Measurements from ENCODE around the gene WASF2. TPM values are rescaled to one million over a fixed set of nuclear protein-coding genes. Genes with fewer than 3 reads are reported as not detected.

Gene WASF2
- total RNA-seq, 1 experiment from 2014 or later: 104 TPM

DNA sequence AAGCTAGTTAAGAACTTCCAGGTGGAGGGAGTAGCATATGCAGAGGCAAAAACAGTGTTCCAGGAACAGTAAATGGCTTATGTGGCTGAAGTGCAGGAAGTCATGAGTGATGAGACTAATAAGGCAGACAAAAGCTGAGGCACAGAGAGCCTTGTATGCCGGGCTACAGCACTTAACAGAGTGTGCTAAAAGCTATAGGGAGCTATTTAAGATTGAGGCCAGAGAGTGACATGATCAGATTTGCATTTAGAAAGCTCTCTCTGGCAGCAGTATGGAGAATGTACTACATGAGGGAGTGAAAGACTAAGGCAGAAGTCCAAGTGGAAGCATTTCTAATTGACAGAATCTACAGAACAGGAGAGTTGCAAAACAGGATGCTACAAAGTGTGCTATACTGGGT, 38.6 kb downstream of the WASF2 start:
- DNase-seq (ENCODE audit: low spot score): no peak
- Mint-ChIP-seq H3K27ac (peak overlapping the region; percentile 15; the same call in 1 of the 2 replicates), H3K27me3 (ENCODE audit: low read depth) (no peaks in the 10 kb centered on the region), H3K4me3 (no peak overlapping the region), H3K4me1 (peaks cover 33% of the 10 kb centered on the region), H3K36me3 (peaks cover 8% of the 10 kb centered on the region), H3K9me3 (peaks cover 5% of the 10 kb centered on the region)
- TF ChIP-seq, protein P1, sequence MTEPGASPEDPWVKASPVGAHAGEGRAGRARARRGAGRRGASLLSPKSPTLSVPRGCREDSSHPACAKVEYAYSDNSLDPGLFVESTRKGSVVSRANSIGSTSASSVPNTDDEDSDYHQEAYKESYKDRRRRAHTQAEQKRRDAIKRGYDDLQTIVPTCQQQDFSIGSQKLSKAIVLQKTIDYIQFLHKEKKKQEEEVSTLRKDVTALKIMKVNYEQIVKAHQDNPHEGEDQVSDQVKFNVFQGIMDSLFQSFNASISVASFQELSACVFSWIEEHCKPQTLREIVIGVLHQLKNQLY (CRISPR knock-in tag; IDR thresholded peaks at IDR 0.05): no peak
- no peak for TF ChIP-seq NR1H2 (CRISPR knock-in tag; IDR thresholded peaks at IDR 0.05)
- TF ChIP-seq, protein P2, sequence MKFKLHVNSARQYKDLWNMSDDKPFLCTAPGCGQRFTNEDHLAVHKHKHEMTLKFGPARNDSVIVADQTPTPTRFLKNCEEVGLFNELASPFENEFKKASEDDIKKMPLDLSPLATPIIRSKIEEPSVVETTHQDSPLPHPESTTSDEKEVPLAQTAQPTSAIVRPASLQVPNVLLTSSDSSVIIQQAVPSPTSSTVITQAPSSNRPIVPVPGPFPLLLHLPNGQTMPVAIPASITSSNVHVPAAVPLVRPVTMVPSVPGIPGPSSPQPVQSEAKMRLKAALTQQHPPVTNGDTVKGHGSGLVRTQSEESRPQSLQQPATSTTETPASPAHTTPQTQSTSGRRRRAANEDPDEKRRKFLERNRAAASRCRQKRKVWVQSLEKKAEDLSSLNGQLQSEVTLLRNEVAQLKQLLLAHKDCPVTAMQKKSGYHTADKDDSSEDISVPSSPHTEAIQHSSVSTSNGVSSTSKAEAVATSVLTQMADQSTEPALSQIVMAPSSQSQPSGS (CRISPR knock-in tag; IDR thresholded peaks at IDR 0.05; ENCODE audit: borderline replicate concordance, low read depth): no peak
- TF ChIP-seq NR3C1 (CRISPR knock-in tag; conservative IDR thresholded peaks at IDR 0.05; ENCODE audit: low read depth): no peak
- TF ChIP-seq ELF4 (CRISPR knock-in tag; IDR thresholded peaks at IDR 0.05; ENCODE audit: low read depth): no peak
- TF ChIP-seq ZNF263 (CRISPR knock-in tag; IDR thresholded peaks at IDR 0.05; ENCODE audit: low read depth): no peak
- POLR2A ChIA-PET: no interaction called here
- no peak for ATAC-seq
- CTCF ChIA-PET: interaction anchor here (0.6 to 1.5 kb wide), 3 partner anchors 35 to 431 kb away, joined by 3 to 4 read pairs (median 4); no protein-coding TSS in a partner anchor

DNA sequence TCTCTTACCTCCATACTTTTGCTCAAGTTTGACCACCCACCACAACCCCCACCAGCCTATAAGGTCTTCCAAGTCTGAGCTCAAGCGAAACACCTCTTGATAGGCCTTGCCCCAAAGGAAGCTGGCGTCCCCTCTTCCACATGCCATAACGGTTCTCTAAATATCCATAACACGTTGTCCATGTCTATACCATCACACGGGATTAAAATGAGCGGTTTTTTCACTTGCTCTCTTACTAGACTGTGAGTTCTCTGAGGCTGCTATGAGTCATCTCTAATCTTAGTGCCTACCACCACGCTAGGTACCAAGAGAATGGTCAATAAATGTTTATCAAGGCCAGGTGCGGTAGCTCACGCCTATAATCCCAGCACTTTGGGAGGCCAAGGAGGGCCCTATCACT, 41.0 kb downstream of the WASF2 start:
- DNase-seq (ENCODE audit: low spot score) (no peak), ATAC-seq (no peak)
- H3K27me3 Mint-ChIP-seq (ENCODE audit: low read depth): no peaks in the 10 kb centered on the region
- TF ChIP-seq HMGA2 (CRISPR knock-in tag; IDR thresholded peaks at IDR 0.05) (no peak), ZNF232 (CRISPR knock-in tag; IDR thresholded peaks at IDR 0.05) (no peak), NFATC4 (CRISPR knock-in tag; IDR thresholded peaks at IDR 0.05) (no peak), ELF4 (CRISPR knock-in tag; IDR thresholded peaks at IDR 0.05; ENCODE audit: low read depth) (no peak), MYBL2 (CRISPR knock-in tag; IDR thresholded peaks at IDR 0.05) (no peak), TEAD1 (CRISPR knock-in tag; IDR thresholded peaks at IDR 0.05) (no peak), NR2C2 (CRISPR knock-in tag; IDR thresholded peaks at IDR 0.05) (no peak)
- TF ChIP-seq, protein P3, sequence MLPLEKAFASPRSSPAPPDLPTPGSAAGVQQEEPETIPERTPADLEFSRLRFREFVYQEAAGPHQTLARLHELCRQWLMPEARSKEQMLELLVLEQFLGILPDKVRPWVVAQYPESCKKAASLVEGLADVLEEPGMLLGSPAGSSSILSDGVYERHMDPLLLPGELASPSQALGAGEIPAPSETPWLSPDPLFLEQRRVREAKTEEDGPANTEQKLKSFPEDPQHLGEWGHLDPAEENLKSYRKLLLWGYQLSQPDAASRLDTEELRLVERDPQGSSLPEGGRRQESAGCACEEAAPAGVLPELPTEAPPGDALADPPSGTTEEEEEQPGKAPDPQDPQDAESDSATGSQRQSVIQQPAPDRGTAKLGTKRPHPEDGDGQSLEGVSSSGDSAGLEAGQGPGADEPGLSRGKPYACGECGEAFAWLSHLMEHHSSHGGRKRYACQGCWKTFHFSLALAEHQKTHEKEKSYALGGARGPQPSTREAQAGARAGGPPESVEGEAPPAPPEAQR (CRISPR knock-in tag; IDR thresholded peaks at IDR 0.05): no peak
- TF ChIP-seq, protein P4, sequence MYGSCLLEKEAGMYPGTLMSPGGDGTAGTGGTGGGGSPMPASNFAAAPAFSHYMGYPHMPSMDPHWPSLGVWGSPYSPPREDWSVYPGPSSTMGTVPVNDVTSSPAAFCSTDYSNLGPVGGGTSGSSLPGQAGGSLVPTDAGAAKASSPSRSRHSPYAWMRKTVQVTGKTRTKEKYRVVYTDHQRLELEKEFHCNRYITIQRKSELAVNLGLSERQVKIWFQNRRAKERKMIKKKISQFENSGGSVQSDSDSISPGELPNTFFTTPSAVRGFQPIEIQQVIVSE (CRISPR knock-in tag; IDR thresholded peaks at IDR 0.05; ENCODE audit: borderline replicate concordance): no peak
- TF ChIP-seq, protein P5, sequence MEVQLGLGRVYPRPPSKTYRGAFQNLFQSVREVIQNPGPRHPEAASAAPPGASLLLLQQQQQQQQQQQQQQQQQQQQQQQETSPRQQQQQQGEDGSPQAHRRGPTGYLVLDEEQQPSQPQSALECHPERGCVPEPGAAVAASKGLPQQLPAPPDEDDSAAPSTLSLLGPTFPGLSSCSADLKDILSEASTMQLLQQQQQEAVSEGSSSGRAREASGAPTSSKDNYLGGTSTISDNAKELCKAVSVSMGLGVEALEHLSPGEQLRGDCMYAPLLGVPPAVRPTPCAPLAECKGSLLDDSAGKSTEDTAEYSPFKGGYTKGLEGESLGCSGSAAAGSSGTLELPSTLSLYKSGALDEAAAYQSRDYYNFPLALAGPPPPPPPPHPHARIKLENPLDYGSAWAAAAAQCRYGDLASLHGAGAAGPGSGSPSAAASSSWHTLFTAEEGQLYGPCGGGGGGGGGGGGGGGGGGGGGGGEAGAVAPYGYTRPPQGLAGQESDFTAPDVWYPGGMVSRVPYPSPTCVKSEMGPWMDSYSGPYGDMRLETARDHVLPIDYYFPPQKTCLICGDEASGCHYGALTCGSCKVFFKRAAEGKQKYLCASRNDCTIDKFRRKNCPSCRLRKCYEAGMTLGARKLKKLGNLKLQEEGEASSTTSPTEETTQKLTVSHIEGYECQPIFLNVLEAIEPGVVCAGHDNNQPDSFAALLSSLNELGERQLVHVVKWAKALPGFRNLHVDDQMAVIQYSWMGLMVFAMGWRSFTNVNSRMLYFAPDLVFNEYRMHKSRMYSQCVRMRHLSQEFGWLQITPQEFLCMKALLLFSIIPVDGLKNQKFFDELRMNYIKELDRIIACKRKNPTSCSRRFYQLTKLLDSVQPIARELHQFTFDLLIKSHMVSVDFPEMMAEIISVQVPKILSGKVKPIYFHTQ (CRISPR knock-in tag; IDR thresholded peaks at IDR 0.05): no peak
- TF ChIP-seq, protein P6, sequence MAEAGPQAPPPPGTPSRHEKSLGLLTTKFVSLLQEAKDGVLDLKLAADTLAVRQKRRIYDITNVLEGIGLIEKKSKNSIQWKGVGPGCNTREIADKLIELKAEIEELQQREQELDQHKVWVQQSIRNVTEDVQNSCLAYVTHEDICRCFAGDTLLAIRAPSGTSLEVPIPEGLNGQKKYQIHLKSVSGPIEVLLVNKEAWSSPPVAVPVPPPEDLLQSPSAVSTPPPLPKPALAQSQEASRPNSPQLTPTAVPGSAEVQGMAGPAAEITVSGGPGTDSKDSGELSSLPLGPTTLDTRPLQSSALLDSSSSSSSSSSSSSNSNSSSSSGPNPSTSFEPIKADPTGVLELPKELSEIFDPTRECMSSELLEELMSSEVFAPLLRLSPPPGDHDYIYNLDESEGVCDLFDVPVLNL (CRISPR knock-in tag; IDR thresholded peaks at IDR 0.05; ENCODE audit: borderline replicate concordance, low read depth): no peak
- TF ChIP-seq, protein P7, sequence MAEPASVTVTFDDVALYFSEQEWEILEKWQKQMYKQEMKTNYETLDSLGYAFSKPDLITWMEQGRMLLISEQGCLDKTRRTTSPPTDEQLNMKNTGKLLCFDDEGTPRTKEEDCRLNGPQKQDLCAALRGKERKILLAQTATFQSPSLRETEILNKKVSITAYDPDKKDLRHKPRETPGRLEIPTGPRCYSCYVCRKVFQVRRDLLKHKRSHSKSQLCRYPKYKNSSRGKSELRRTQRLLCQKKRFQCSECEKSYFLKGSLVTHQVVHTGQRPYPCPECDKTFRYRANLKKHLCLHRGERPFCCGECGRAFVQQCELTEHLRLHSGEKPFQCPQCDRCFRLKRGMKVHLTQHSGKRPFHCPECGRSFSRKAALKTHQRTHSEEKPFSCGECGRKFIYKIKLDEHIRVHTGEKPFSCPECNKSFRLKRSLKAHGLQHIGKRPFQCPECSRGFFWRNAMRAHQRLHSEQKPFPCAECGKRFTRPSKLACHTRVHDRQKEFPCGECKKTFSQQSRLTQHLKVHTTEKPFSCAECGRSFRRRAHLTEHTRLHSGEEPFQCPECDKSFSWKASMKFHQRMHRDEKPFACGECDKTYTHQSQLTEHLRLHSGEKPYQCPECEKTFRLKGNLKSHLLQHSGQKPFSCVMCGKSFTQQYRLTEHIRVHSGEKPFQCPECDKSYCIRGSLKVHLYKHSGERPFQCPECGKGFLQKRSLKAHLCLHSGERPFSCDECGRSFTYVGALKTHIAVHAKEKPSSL (CRISPR knock-in tag; conservative IDR thresholded peaks at IDR 0.05): no peak
- TF ChIP-seq, protein P8, sequence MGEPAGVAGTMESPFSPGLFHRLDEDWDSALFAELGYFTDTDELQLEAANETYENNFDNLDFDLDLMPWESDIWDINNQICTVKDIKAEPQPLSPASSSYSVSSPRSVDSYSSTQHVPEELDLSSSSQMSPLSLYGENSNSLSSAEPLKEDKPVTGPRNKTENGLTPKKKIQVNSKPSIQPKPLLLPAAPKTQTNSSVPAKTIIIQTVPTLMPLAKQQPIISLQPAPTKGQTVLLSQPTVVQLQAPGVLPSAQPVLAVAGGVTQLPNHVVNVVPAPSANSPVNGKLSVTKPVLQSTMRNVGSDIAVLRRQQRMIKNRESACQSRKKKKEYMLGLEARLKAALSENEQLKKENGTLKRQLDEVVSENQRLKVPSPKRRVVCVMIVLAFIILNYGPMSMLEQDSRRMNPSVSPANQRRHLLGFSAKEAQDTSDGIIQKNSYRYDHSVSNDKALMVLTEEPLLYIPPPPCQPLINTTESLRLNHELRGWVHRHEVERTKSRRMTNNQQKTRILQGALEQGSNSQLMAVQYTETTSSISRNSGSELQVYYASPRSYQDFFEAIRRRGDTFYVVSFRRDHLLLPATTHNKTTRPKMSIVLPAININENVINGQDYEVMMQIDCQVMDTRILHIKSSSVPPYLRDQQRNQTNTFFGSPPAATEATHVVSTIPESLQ (CRISPR knock-in tag; IDR thresholded peaks at IDR 0.05): no peak
- no peak overlapping the region for H3K4me3 Mint-ChIP-seq
- H3K27ac Mint-ChIP-seq: peak overlapping the region; percentile 10; the same call in 1 of the 2 replicates
- POLR2A ChIA-PET: no interaction called here
- no peaks in the 10 kb centered on the region for H3K9me3 Mint-ChIP-seq
- CTCF ChIA-PET: interaction anchor here (1.1 kb wide), 1 partner anchor 32 kb away, joined by 3 read pairs; no protein-coding TSS in a partner anchor
- peaks cover 42% of the 10 kb centered on the region for H3K4me1 Mint-ChIP-seq
- H3K36me3 Mint-ChIP-seq: no peaks in the 10 kb centered on the region; the same call in 1 of the 2 replicates

All from WTC11 (cell line).